Lower lobe of right lung (tissue), 2 donors: Measurements from ENCODE around the gene GABRG1. TPM values are rescaled to one million over a fixed set of nuclear protein-coding genes. Genes with fewer than 3 reads are reported as not detected.

ENCODE experiments used
- ATAC-seq, 2 donors: fragments of 200-7000 bp; cut with Tn5 transposase; one replicate each; pipeline ENCODE4 v1.9.1; 2020 to 2022; ENCODE audit warnings: mild to moderate bottlenecking in 2 of 2, moderate library complexity in 2 of 2
- DNase-seq: peaks from one replicate; pipeline ENCODE4 v3.0.0-alpha.2; 2020
- H3K27ac ChIP-seq: fragments of 200-600 bp; one replicate; pipeline ENCODE4 v1.8.0; 2022
- H3K27me3 ChIP-seq: fragments of 200-600 bp; one replicate; pipeline ENCODE4 v1.8.0; 2022; ENCODE audit warnings: low read depth
- H3K36me3 ChIP-seq: fragments of 200-600 bp; one replicate; pipeline ENCODE4 v1.8.0; 2022; ENCODE audit warnings: mild to moderate bottlenecking
- H3K4me1 ChIP-seq: fragments of 200-600 bp; one replicate; pipeline ENCODE4 v1.8.0; 2022
- H3K4me3 ChIP-seq: fragments of 200-600 bp; one replicate; pipeline ENCODE4 v1.8.0; 2022; ENCODE audit warnings: mild to moderate bottlenecking
- H3K9me3 ChIP-seq: fragments of 200-600 bp; one replicate; pipeline ENCODE4 v1.8.0; 2022
- CTCF ChIP-seq: fragments of 200-600 bp; IDR thresholded peaks from one replicate; pipeline ENCODE4 v1.8.0; 2022; ENCODE audit warnings: antibody characterized with exemption, mild to moderate bottlenecking
- intact Hi-C: fragments of 100-400 bp; cut with DNase I; formaldehyde crosslinking; loops from one replicate; pipeline ENCODE4 v1.11.0; 2022
- long read RNA-seq: library from polyadenylated mRNA; unstranded; transcript quantifications from one replicate; pipeline ENCODE4 v2.0.0, GENCODE V29; 2021
- total RNA-seq: library from RNA; stranded (reverse); fragmentation: NEBNext Ultra II Directional; extraction: Animal tissue kit (Norgen Biotek cat#: 25700); gene quantifications from one replicate; pipeline ENCODE4 v1.2.1, GENCODE V29; 2021
- donor health status: DM: no; HTN: yes; CAD: no; lungs with severe emphysema.

Gene GABRG1
- total RNA-seq: not detected
- long read RNA-seq, partial matches to known transcripts: 0 of 1 reads
- long read RNA-seq, other reads (novel, unspliced or antisense): 1 of 1 reads

DNA sequence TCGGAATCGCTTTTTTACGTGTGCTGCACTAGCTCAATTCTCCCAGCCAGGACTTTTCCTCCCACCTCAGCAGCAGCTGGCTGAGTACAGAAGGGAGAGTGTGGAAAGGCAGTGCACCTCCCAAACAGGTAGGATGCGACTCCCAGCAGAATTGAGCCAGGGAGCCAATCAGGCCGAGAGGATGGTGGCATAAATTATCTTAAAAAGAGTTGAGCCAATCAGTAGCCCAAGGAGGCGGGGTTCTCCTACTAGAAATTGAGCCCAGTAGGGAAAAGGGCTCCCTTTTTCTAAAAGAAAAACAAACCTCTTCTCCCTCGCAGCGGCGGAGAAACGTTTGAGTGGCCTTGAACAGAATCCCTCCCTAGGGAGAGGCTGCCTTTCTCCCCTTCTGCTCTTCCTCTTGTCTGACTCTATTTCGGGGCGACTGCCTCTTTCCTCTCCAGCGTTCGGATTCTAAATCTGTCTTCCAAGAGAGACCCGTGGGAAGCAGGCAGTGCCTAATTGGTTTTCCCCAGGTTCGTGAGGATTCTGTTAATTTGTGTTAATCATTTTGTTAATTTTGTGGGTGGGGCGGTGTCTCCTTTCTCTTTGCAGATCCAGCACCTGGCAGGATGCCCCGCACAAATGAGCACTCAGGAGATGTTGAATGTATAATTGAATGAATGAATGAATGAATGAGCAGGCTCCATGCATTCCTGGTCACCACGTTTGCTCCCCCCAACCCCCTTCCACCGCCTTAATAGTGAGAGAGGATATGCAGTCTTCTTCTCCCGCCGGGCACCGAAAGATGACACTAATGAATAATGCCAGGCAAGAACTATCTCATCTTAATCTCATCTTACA is at the start of gene GABRG1:
Gene GABRG1, minus strand, starts transcription at position 142 of the 843 bp plus-strand sequence. Its CDS starts 141 bp downstream, at position 1.
- no peak for TF ChIP-seq CTCF
- no peak for ATAC-seq
- Histone ChIP-seq H3K4me3 (no peak within 1 kb of the TSS), H3K36me3 (no peaks in the 10 kb centered on the region), H3K9me3 (no peaks in the 10 kb centered on the region), H3K4me1 (no peaks in the 10 kb centered on the region), H3K27me3 (no peaks in the 10 kb centered on the region), H3K27ac (no peak within 1 kb of the TSS)
- intact Hi-C loops: no loop called here
- DNase-seq: peak; percentile 18

GRCh38 chr4:46146993-46147392 is 23.1 kb upstream of the GABRG1 start:
- DNase-seq (no peak), ATAC-seq (no peak)
- H3K27ac ChIP-seq: no peak overlapping the region
- intact Hi-C loops: no loop called here
- H3K27me3 ChIP-seq: no peaks in the 10 kb centered on the region
- H3K9me3 ChIP-seq: no peaks in the 10 kb centered on the region
- no peaks in the 10 kb centered on the region for H3K4me1 ChIP-seq
- H3K36me3 ChIP-seq: no peaks in the 10 kb centered on the region
- no peak for TF ChIP-seq CTCF
- no peak overlapping the region for H3K4me3 ChIP-seq

DNA sequence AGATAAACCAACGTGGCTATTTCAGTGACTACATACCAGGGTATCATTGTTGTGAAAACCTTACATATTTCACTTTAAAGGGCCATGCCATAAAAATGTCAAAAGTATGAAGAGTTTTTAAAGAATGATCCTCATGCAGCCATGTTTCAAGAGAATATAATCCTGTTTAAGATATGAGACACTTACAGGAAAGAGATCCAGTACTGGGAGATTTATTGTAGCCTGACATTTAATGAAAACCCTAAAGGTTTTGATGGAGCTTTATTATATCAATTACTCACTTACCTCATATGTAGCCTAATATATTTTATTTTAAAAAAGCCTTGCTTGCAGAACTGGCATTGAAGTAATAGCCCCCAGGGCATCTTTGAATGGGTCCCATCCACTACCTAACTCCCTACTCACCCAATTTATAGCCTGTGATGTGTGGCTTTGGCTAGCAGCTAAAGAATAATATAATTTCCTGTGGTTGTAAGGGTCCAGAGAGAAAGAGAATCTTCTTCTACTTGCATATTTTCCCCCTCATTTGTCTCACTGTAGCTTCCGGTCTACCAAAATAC is 7.7 kb upstream of the GABRG1 start:
- Histone ChIP-seq H3K36me3 (no peaks in the 10 kb centered on the region), H3K27ac (no peak overlapping the region), H3K27me3 (no peaks in the 10 kb centered on the region), H3K9me3 (no peaks in the 10 kb centered on the region), H3K4me3 (no peak overlapping the region), H3K4me1 (no peaks in the 10 kb centered on the region)
- intact Hi-C loops: no loop called here
- DNase-seq (no peak), ATAC-seq (no peak)
- no peak for TF ChIP-seq CTCF

DNA sequence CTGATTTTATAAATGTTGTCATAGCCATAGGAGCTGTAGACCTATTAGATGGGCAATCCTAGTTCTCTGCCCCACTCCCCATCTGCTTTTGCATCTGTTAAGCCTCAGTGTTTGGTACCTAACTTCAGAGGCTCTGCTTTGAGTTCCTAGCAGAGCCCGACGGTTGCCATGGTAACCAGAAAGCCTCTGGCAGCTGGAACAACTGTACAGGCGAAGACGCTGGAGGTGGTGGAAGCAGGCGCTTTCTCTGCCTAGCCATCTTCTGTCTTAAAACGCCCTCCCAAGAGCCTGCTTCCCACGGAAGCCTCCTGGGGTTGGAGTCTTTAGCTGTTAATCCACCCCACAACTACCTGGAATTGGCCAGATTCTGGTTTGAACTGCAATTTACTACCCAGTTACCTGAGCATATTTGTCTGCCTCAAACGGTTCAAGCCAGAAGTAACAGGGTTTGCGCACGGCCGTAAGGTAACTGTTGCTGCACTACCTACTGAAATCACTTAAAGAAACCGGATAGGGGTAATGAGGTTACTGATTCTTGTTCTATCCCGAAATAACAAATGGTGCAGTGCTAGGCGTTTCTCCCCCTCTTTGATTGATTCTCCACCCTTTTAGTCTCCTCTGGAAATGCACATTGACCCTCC is 1.0 kb upstream of the GABRG1 start:
- no peak for TF ChIP-seq CTCF
- Histone ChIP-seq H3K27me3 (no peaks in the 10 kb centered on the region), H3K4me3 (no peak overlapping the region), H3K27ac (no peak overlapping the region), H3K36me3 (no peaks in the 10 kb centered on the region), H3K4me1 (no peaks in the 10 kb centered on the region), H3K9me3 (no peaks in the 10 kb centered on the region)
- DNase-seq: peak; percentile 30
- ATAC-seq: no peak
- intact Hi-C loops: no loop called here

DNA sequence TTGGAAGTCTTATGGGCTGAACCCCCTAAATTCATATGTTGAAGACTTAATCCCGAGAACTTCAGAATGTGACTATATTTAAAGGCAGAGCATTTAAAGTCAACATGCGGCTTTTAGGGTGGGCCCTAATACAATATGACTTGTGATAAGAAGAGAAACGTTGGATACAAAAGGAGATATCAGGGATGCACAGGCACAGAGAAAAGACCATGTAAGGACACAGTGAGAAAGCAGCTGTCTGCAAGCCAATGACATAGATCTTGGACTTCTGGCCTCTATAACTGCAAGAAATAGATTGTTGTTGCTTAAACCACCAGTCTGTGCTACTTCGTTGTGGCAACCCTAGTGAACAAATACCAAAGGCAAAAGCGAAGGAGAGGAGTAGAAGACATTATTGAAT is 42.2 kb downstream of the GABRG1 start:
- no peaks in the 10 kb centered on the region for H3K4me1 ChIP-seq
- no peak for TF ChIP-seq CTCF
- intact Hi-C loops: no loop called here
- DNase-seq (no peak), ATAC-seq (no peak)
- no peaks in the 10 kb centered on the region for H3K36me3 ChIP-seq
- no peaks in the 10 kb centered on the region for H3K27me3 ChIP-seq
- H3K9me3 ChIP-seq: no peaks in the 10 kb centered on the region
- H3K4me3 ChIP-seq: no peak overlapping the region
- H3K27ac ChIP-seq: no peak overlapping the region
